Liver (tissue), 9 donors: Measurements from ENCODE around the gene SWAP70. TPM values are rescaled to one million over a fixed set of nuclear protein-coding genes. Genes with fewer than 3 reads are reported as not detected.
A peak's percentile ranks its signal among the peaks of the same experiment; 100 is the strongest.

Experiments
- DNase-seq: peaks from one replicate; pipeline ENCODE4 v3.0.0-alpha.2; 2017; ENCODE audit warnings: low spot score
- H3K27ac ChIP-seq, 2 donors: one replicate each; pipeline ENCODE4 v1.7.0; 2013; ENCODE audit warnings: inconsistent platforms in 2 of 2, low read length in 2 of 2, control low read depth in 1 of 2, low read depth in 1 of 2, mild to moderate bottlenecking in 1 of 2
- H3K27me3 ChIP-seq, 4 donors: one replicate each; pipeline versions ENCODE4 v1.6.1 to v1.7.0; 2013; ENCODE audit warnings: low read length in 3 of 4, inconsistent platforms in 1 of 4, mild to moderate bottlenecking in 1 of 4, moderate library complexity in 1 of 4; ENCODE audit not compliant: control insufficient read depth in 4 of 4, insufficient read depth in 4 of 4
- H3K36me3 ChIP-seq, 4 donors: one replicate each; pipeline versions ENCODE4 v1.6.1 to v1.7.0; 2013; ENCODE audit warnings: low read length in 3 of 4, mild to moderate bottlenecking in 3 of 4, low read depth in 1 of 4, moderate library complexity in 1 of 4; ENCODE audit not compliant: control insufficient read depth in 4 of 4, insufficient read depth in 3 of 4
- H3K4me1 ChIP-seq, 4 donors: one replicate each; pipeline versions ENCODE4 v1.6.1 to v1.7.0; 2013; ENCODE audit warnings: low read length in 3 of 4, mild to moderate bottlenecking in 3 of 4, moderate library complexity in 1 of 4; ENCODE audit not compliant: control insufficient read depth in 4 of 4, insufficient read depth in 4 of 4
- H3K4me3 ChIP-seq, 3 donors: one replicate each; pipeline versions ENCODE4 v1.6.1 to v1.7.0; 2013; ENCODE audit warnings: low read length in 3 of 3, control low read depth in 1 of 3, low read depth in 1 of 3, mild to moderate bottlenecking in 1 of 3
- H3K9ac ChIP-seq, 2 donors: one replicate each; pipeline ENCODE4 v1.7.0; 2013; ENCODE audit warnings: low read length in 2 of 2, mild to moderate bottlenecking in 2 of 2, moderate library complexity in 2 of 2, control low read depth in 1 of 2, low read depth in 1 of 2
- H3K9me3 ChIP-seq, 4 donors: one replicate each; pipeline versions ENCODE4 v1.6.1 to v1.7.0; 2013; ENCODE audit warnings: low read length in 3 of 4; ENCODE audit not compliant: control insufficient read depth in 4 of 4
- FOXA1 ChIP-seq: IDR thresholded peaks from 2 replicates; pipeline ENCODE4 v1.6.1; 2016; ENCODE audit warnings: antibody characterized with exemption
- FOXA2 ChIP-seq: IDR thresholded peaks from 2 replicates; pipeline ENCODE4 v1.6.1; 2016; ENCODE audit warnings: antibody characterized with exemption
- HNF4A ChIP-seq, 2 donors: conservative IDR thresholded peaks; 2 replicates each; pipeline ENCODE4 v1.6.1; 2016; ENCODE audit warnings: antibody characterized with exemption in 2 of 2, mild to moderate bottlenecking in 2 of 2
- HNF4G ChIP-seq: IDR thresholded peaks from 2 replicates; pipeline ENCODE4 v1.6.1; 2016; ENCODE audit warnings: antibody characterized with exemption
- JUND ChIP-seq, 2 donors: IDR thresholded peaks; 2 replicates each; pipeline ENCODE4 v1.6.1; 2016; ENCODE audit warnings: antibody characterized with exemption in 2 of 2
- NR2F2 ChIP-seq: IDR thresholded peaks from 2 replicates; pipeline ENCODE4 v1.6.1; 2016; ENCODE audit warnings: antibody characterized with exemption
- RAD21 ChIP-seq, 2 donors: IDR thresholded peaks; 2 replicates each; pipeline ENCODE4 v1.6.1; 2016; ENCODE audit warnings: antibody characterized with exemption in 2 of 2, mild to moderate bottlenecking in 2 of 2
- RXRA ChIP-seq, 2 donors: IDR thresholded peaks; 2 replicates each; pipeline ENCODE4 v1.6.1; 2017 to 2018; ENCODE audit warnings: antibody characterized with exemption in 2 of 2, mild to moderate bottlenecking in 1 of 2
- SP1 ChIP-seq: IDR thresholded peaks from 2 replicates; pipeline ENCODE4 v1.6.1; 2018; ENCODE audit warnings: antibody characterized with exemption, mild to moderate bottlenecking
- TAF1 ChIP-seq: conservative IDR thresholded peaks from 2 replicates; pipeline ENCODE4 v1.6.1; 2016; ENCODE audit warnings: antibody characterized with exemption, mild to moderate bottlenecking
- YY1 ChIP-seq: IDR thresholded peaks from 2 replicates; pipeline ENCODE4 v1.6.1; 2016; ENCODE audit warnings: antibody characterized with exemption, mild to moderate bottlenecking
- WGBS: extraction: QIAGEN DNeasy Blood & Tissue Kit; methylation state at CpG from one replicate; pipeline ENCODE4 v1.1.7; 2013; 5-methylcytosine and 5-hydroxymethylcytosine counted together
- polyA plus RNA-seq, 2 donors: library from polyadenylated mRNA; stranded (reverse) in 1 of 2; unstranded in 1 of 2; fragments of 200-250 nt in 1 of 2; fragments of >200 nt in 1 of 2; fragmentation: Nextera tagmentation in 1 of 2; extraction: Ambion mirVana in 1 of 2; gene quantifications; one replicate each; pipeline versions ENCODE4 v1.2.1 to v1.2.3, GENCODE V29; 2013 to 2015
- total RNA-seq, 2 donors: library from RNA; depleted of rRNA; stranded (reverse); fragments of >200 nt; gene quantifications; one replicate each; pipeline ENCODE4 v1.2.3, GENCODE V29; 2014
- TF ChIP-seq, protein P1 (sequence below): IDR thresholded peaks from 2 replicates; pipeline ENCODE4 v1.6.1; 2016; ENCODE audit warnings: antibody characterized with exemption
- TF ChIP-seq, protein P2 (sequence below): fragments of 150-350 bp; IDR thresholded peaks from 2 replicates; pipeline ENCODE4 v1.5.1; 2017; ENCODE audit warnings: improper control_type of control experiment, low read depth, low read length; ENCODE audit not compliant: missing input control
- TF ChIP-seq, protein P3 (sequence below): IDR thresholded peaks from 2 replicates; pipeline ENCODE4 v1.6.1; 2016; ENCODE audit warnings: antibody characterized with exemption
- TF ChIP-seq, protein P4 (sequence below): IDR thresholded peaks from 2 replicates; pipeline ENCODE4 v1.6.1; 2016; ENCODE audit warnings: antibody characterized with exemption, mild to moderate bottlenecking
- donor health status: healthy.
- donor health status: healthy.
- donor health status: healthy.
- donor health status: healthy.
- donor health status: healthy.

SWAP70 gene
- total and polyA plus RNA-seq, 4 donors: 4.0 to 8.4 (median 5.8) TPM

DNA sequence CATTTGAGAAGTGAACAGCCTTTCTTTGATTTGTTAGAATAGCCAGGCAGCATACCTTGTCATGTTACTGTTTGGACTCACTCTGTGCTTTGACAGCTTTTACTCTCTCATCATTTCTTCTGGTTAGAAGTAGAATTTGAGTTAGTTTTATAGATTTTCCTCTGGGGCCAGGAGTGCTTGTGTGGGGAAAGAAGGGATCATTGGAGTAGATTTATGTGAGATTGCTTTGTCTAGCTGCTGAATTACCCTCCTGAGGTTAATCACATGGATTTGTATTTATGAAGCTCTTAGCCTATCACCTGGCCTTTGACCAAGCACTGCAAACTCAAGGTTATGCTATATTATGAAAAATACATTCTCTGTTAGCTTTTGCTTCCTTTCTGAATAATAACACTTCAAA, 54.3 kb downstream of the SWAP70 start:
- no peak for DNase-seq
- no peak overlapping the region for H3K27ac ChIP-seq

DNA sequence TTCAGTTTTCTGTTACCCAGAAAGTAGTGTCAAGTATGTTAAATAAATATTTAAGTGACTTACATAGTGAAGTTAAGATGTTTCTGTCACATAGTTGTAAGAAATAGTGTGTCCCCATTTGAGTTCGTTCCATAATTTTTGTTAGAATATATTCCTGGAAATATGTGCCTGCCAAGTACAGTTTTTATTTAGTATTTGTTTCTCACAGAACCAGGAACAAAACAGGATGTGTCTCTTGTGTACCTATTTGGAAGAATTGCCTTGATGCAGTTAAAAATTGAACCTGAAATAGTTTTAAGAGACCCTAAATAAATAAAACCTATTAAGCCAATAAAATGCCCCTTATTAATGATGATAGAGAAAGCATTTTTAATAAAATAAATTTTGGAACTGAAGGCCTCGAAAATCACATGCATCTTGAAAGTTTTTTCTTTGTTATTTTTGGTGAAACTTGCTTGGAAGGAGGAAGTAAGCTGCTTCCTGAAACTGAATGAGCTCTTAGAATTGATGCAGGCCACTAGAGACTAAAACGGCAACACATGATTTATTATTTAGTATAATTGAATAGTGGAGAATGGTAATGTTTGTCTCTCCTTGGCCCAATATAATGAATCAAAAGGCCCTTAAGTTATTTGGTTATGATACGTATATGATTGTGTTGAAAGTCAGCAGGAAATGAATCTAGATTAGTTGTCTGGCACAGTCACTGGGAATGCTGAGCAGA, 55.9 kb downstream of the SWAP70 start:
- Histone ChIP-seq H3K9ac (no peak overlapping the region), H3K4me3 (no peak overlapping the region), H3K27ac (peak overlapping the region; percentile 3 to 38), H3K4me1 (no peaks in the 10 kb centered on the region), H3K9me3 (no peaks in the 10 kb centered on the region), H3K27me3 (no peaks in the 10 kb centered on the region), H3K36me3 (no peaks in the 10 kb centered on the region)
- 58% methylated on average over 4 of the region's 4 CpGs for WGBS
- no peak for DNase-seq
- no peak for TF ChIP-seq HNF4G
- TF ChIP-seq, protein P1, sequence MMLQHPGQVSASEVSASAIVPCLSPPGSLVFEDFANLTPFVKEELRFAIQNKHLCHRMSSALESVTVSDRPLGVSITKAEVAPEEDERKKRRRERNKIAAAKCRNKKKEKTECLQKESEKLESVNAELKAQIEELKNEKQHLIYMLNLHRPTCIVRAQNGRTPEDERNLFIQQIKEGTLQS: no peak
- TF ChIP-seq NR2F2: no peak

More for the DNA sequence above, 54.3 kb downstream of the SWAP70 start:
- Histone ChIP-seq H3K4me1 (no peaks in the 10 kb centered on the region), H3K9ac (no peak overlapping the region), H3K27me3 (no peaks in the 10 kb centered on the region), H3K9me3 (no peaks in the 10 kb centered on the region), H3K4me3 (no peak overlapping the region), H3K36me3 (no peaks in the 10 kb centered on the region)
- no peak for TF ChIP-seq SP1
- TF ChIP-seq HNF4A (conservative IDR thresholded peaks at IDR 0.05): no peak
- TF ChIP-seq RAD21 (IDR thresholded peaks at IDR 0.05): no peak
- no peak for TF ChIP-seq HNF4G
- no peak for TF ChIP-seq RXRA (IDR thresholded peaks at IDR 0.05)
- TF ChIP-seq, protein P2, sequence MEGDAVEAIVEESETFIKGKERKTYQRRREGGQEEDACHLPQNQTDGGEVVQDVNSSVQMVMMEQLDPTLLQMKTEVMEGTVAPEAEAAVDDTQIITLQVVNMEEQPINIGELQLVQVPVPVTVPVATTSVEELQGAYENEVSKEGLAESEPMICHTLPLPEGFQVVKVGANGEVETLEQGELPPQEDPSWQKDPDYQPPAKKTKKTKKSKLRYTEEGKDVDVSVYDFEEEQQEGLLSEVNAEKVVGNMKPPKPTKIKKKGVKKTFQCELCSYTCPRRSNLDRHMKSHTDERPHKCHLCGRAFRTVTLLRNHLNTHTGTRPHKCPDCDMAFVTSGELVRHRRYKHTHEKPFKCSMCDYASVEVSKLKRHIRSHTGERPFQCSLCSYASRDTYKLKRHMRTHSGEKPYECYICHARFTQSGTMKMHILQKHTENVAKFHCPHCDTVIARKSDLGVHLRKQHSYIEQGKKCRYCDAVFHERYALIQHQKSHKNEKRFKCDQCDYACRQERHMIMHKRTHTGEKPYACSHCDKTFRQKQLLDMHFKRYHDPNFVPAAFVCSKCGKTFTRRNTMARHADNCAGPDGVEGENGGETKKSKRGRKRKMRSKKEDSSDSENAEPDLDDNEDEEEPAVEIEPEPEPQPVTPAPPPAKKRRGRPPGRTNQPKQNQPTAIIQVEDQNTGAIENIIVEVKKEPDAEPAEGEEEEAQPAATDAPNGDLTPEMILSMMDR: no peak
- no peak for TF ChIP-seq FOXA2
- no peak for TF ChIP-seq TAF1
- no peak for TF ChIP-seq NR2F2
- TF ChIP-seq JUND (IDR thresholded peaks at IDR 0.05): no peak
- TF ChIP-seq, protein P3, sequence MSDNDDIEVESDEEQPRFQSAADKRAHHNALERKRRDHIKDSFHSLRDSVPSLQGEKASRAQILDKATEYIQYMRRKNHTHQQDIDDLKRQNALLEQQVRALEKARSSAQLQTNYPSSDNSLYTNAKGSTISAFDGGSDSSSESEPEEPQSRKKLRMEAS: no peak
- TF ChIP-seq, protein P1: no peak
- TF ChIP-seq FOXA1: no peak
- no peak for TF ChIP-seq YY1

DNA sequence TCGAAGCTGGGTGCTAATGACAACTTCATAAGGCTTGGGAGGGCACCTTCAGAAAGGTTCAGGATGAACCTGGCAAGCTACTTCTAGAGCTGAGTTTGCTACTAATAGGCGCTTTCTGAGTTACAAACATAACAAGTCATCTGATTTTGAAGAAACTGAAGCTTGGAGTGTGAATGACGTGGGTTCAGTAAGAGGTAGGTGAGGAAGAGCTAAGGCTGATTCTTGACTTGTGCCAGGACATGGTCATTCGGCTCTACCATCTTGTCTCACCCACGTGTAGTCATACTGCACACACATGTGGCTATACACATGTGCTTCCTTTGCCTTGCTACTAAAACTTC, 56.4 kb downstream of the SWAP70 start:
- Histone ChIP-seq H3K4me1 (no peaks in the 10 kb centered on the region), H3K27me3 (no peaks in the 10 kb centered on the region), H3K27ac (peak overlapping the region in 1 of 2 donors; percentile 38), H3K36me3 (no peaks in the 10 kb centered on the region), H3K9ac (no peak overlapping the region), H3K4me3 (no peak overlapping the region), H3K9me3 (no peaks in the 10 kb centered on the region)
- no peak for TF ChIP-seq NR2F2
- TF ChIP-seq SP1: no peak
- TF ChIP-seq, protein P2: no peak
- no peak for TF ChIP-seq HNF4A (conservative IDR thresholded peaks at IDR 0.05)
- TF ChIP-seq RXRA (IDR thresholded peaks at IDR 0.05): no peak
- TF ChIP-seq, protein P4, sequence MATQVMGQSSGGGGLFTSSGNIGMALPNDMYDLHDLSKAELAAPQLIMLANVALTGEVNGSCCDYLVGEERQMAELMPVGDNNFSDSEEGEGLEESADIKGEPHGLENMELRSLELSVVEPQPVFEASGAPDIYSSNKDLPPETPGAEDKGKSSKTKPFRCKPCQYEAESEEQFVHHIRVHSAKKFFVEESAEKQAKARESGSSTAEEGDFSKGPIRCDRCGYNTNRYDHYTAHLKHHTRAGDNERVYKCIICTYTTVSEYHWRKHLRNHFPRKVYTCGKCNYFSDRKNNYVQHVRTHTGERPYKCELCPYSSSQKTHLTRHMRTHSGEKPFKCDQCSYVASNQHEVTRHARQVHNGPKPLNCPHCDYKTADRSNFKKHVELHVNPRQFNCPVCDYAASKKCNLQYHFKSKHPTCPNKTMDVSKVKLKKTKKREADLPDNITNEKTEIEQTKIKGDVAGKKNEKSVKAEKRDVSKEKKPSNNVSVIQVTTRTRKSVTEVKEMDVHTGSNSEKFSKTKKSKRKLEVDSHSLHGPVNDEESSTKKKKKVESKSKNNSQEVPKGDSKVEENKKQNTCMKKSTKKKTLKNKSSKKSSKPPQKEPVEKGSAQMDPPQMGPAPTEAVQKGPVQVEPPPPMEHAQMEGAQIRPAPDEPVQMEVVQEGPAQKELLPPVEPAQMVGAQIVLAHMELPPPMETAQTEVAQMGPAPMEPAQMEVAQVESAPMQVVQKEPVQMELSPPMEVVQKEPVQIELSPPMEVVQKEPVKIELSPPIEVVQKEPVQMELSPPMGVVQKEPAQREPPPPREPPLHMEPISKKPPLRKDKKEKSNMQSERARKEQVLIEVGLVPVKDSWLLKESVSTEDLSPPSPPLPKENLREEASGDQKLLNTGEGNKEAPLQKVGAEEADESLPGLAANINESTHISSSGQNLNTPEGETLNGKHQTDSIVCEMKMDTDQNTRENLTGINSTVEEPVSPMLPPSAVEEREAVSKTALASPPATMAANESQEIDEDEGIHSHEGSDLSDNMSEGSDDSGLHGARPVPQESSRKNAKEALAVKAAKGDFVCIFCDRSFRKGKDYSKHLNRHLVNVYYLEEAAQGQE: no peak
- TF ChIP-seq, protein P1: no peak
- WGBS: 79% methylated on average over 5 of the region's 5 CpGs
- DNase-seq: no peak
